Posterior cingulate gyrus (tissue), 11 donors: ENCODE measurements around the gene GDF10.
A peak's percentile ranks its signal among the peaks of the same experiment; 100 is the strongest.

Experiments used
- DNase-seq, 10 donors: peaks; one replicate each; pipeline versions ENCODE4 v3.0.0 to v3.0.0-alpha.2; 2020 to 2021; ENCODE audit warnings: mixed read lengths in 3 of 10
- intact Hi-C: fragments of 100-400 bp; cut with DNase I; formaldehyde crosslinking; loops from one replicate; pipeline ENCODE4 v1.15.1; 2023

GDF10 gene

DNA sequence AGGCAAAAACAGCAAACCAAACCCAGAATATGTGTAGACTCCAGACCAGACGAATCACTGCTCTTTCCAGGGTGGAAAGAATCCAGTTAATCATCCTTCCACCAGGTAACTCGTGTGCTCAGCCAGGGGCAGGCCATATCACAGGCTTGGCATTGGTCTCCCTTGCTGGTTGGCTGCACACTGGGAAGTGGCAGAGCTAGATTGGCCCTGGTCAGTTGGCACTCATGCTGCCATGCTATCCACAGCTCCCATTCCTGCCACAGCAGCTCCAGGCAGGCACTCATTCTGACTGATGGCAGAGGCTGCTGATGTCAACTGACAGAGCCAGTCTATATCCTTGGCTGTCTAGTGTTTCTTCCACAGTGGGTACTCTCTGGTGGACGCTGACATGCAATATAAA lies 9.7 kb upstream of the GDF10 start:
- no peak for DNase-seq
- intact Hi-C loops = no loop called here

DNA sequence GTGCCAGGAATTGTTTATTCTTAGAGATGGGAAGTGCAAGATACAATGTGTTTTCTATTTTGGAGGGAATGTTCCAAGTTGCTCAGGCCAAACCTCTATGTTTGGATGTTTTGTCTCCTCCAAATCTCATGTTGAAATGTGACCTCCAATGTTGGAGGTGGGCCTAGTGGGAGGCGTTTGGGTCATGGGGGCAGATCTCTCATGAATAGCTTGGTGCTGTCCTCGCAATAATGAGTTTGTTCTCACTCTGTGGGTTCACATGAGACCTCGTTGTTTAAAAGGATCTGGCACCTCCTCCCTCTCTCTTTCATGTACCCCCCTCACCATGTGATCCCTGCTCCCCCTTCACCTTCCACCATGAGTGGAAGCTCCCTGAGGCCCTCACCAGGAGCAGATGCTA lies 8.3 kb upstream of the GDF10 start:
- peak in 1 of 10 donors; percentile 16 for DNase-seq
- intact Hi-C loops = no loop called here

DNA sequence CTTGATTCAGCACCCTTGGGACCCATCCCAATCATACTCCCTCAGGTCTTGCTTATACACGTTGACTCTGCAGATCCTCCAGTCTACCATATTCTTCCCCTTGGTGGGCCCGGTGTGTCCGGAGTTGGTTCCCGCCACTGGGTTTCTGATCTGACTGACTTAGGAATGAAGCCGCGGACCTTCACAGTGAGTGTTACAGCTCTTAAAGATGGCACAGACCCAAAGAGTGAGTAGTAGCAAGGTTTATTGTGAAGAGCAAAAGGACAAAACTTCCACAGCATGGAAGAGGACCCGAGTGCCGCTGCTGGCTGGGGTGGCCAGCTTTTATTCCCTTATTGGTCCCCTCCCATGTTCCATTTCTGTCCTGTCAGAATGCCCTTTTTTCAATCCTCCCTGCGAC lies 5.9 kb upstream of the GDF10 start:
- DNase-seq = no peak
- intact Hi-C loops = no loop called here

DNA sequence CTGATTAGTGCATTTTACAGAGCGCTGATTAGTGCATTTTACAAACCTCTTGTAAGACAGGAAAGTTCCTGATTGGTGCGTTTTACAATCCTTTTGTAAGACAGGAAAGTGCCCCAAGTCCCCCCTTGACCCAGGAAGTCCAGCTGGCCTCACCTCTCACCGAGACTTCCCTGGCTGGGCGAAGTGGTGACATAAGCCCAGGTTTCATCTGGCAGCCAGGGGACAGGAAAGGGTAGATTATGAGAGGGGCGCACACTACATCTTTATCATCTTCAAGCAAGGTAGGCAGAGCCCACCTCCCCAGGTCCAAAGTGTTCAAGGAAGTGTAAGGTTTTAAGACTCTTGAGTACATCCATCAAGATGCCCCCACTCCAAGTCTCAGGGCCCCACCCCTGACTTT lies 5.5 kb upstream of the GDF10 start:
- peak in 1 of 10 donors; percentile 70 for DNase-seq
- intact Hi-C loops = no loop called here

DNA sequence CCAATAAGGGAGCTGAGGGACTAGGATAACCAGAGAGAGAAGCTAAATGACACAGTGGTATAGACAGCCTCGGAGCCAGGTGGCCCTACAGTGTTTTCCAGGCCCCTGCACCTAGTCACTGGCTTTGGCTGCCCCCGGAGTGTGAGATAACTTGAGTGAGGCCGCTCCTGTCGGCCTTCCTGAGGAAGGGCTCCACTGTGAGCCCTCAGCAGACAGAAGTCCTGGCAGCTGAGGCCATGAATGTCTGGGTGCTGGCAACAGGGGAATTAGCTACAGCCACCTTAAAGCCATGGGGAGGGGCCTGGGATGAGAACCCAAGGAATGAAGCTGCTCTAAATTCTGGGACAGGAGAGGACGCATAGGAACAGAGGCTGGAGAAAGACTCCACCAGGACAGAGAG lies 4.6 kb upstream of the GDF10 start:
- intact Hi-C loops = no loop called here
- DNase-seq = peak in 2 of 10 donors; percentile 37 to 47

DNA sequence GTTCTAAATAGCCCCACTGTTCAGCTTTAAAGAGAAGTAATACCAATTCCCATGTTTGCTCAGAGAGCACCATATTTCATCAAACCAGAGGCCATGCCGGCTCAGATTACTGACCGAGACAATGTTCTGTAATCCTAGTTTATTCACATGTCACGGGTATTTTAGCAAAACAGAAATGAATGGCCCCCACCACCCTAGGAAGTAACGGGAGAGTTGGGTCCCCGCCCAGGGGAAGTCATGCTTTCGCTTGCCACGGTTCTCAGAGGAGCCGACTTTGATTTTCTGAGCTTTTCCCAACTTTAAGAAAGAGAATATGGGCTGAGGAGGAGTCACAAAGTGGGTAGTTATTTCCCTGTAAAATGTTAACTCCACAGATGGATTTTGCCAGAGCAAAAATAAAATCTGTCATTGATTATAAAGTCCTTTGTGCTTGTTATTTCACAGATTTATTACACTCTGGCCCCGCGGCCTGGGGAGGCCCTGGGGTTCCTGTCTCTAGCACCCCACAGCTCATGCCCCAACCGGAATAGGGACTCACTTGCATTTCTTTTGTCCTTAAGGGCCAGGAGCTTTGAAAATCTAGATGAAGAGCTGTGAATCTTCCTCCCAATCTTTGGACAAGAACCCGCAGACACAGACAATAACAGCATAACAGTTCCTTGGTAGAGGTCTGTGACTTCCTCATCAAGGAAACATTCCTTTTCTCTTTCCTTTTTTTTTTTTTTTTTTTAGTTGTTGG lies 3.7 kb upstream of the GDF10 start:
- DNase-seq = peak in 2 of 10 donors; percentile 41 to 52
- intact Hi-C loops = no loop called here

DNA sequence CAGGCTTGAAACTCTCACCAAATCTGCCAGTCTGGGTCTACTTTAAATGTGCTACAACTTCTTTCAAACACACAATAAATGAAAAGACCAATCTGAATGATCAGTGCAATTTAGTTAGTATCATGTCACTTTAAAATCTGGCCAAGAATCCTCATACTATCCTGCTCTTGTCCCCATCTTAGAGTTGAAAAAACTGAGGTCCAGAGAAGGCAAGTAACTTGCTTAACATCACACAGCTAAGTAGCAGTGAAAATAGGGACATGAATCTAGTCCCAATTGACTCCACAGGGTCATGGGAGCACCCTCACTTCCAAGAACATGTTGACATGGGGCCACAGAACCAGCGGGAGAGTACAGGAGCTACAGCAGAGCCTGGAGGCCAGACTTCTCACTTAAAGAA lies 3.1 kb upstream of the GDF10 start:
- DNase-seq = peak in 1 of 10 donors; percentile 25

DNA sequence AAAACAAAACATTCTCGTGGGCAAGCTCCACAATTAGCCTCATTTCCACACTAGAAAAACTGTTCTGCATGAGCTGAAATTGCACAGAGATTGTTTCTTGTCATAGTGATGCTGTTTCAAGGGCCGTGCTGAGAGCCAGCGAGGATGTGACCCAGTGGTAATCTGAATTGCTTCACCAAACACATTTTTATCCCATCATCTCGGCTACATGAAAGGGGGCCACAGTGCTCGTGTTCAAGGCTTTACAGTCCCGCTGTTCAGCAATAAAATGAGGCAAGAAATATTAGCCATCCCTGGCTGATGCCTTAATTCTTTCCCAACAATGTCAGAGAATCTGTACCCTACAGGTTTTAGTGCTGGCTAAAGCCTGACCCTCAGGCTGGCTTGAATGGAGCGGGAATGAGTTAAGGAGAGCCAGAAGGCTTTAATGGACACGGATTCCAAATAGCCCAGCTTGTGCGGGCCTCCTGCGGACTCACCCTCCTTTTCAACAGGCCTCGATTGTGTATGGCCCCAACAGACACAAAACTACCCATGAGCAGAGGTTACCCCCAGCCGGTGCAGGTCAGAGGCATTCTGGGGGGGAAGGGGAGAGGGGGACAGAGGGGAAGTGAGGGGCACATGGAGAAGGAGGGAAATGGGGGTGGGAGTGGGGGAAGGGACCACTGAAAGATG lies 2.0 kb upstream of the GDF10 start:
- intact Hi-C loops = no loop called here
- peak in 3 of 10 donors; percentile 32 to 47 (median 35) for DNase-seq

More for the DNA sequence above, 3.1 kb upstream of the GDF10 start:
- intact Hi-C loops = no loop called here

DNA sequence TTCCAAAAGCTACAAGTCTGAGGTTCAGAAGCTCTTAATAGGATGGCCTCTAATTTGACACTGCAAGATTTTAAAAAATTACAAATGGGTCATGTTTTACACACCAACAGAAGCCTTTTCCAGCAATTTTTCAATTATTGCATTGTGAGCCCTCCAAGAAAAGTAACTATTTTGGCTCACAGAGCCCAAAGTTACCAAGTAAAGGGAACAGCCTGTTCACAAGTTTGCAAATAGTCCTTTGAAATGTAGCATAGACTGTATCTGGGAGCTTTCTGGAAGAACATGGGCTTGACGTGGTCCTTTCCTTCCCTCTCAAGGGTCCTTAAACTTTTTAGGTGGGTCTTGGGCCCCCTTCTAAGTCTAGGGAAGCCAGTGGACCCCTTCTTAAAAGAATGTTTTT lies 1.3 kb upstream of the GDF10 start:
- intact Hi-C loops = no loop called here
- DNase-seq = no peak

DNA sequence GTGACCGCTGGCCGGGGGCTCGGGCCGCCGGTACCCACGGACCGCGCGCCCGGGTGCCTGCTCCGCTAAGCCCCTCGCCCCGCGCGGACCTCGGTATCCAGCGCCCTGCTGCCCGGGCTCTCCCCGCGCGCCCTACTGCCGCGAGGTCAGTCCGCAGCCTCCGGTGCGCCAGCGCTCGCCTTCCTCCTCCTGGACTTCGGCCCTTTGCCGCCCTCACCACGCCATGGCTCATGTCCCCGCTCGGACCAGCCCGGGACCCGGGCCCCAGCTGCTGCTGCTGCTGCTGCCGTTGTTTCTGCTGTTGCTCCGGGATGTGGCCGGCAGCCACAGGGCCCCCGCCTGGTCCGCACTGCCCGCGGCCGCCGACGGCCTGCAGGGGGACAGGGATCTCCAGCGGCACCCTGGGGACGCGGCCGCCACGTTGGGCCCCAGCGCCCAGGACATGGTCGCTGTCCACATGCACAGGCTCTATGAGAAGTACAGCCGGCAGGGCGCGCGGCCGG lies 483 bp downstream of the GDF10 start:
- intact Hi-C loops = no loop called here
- DNase-seq = peak in 2 of 10 donors; percentile 75 to 83

DNA sequence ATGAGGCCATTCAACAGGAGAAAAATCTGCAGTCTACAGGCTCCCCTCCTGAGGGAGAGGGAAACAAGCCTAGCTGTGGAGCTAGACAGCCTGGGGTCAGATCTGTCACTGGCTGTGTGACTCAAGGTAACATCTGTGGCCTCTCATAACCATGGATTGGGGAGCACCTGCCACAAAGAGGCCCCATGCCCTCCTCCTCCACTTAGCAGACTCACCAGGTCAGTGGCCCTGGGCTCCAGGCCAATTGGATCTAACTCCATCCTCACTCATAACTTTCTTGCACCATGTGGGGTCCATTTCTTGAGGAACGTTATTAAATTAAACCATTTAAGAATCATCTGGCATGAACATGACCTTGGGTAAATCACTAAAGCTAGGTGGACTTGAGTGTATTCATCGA lies 1.8 kb downstream of the GDF10 start:
- intact Hi-C loops = no loop called here
- DNase-seq = peak in 2 of 10 donors; percentile 39 to 59

DNA sequence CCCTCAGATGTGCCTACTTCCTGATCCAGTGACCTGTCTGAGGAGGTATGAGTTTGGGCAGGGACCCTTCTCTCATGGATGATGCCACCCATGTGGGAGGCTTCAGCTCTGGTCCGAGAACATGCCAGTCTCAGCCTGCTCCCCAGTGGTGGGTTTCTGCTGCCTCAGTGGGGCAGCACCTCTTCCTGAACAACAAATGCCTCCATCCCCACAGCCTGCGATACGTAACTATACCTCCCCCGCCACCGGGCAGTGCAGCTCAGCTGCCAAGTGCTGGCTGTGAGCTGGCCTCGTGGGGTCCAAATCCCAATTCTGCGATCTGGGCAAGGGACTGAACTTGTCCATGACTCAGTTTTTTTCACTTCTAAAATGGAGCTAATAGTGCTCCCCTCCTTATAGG lies 3.1 kb downstream of the GDF10 start:
- intact Hi-C loops = no loop called here

DNA sequence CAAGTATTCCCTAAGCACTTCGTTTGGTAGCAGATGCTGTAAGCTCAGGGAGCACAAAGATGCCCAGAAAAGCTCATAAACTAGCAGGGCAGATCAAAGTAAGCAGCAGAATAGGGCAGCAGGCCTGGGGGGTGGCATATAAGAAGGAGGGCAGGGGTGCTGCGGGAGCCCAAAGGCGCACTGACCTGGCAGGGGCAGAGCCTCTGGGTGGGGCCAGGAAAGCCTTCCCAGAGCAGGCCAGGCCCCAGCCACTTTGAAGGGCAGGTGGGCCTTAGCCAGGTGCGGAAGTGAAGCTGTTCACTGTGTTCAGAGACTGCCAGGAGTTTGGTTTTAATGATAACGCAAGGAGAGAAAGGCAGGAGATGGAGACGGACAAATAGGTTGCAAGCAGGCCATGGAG lies 3.9 kb downstream of the GDF10 start:
- intact Hi-C loops = no loop called here
- peak in 1 of 10 donors; percentile 7 for DNase-seq

More for the DNA sequence above, 3.1 kb downstream of the GDF10 start:
- DNase-seq = peak in 2 of 10 donors; percentile 57 to 73

DNA sequence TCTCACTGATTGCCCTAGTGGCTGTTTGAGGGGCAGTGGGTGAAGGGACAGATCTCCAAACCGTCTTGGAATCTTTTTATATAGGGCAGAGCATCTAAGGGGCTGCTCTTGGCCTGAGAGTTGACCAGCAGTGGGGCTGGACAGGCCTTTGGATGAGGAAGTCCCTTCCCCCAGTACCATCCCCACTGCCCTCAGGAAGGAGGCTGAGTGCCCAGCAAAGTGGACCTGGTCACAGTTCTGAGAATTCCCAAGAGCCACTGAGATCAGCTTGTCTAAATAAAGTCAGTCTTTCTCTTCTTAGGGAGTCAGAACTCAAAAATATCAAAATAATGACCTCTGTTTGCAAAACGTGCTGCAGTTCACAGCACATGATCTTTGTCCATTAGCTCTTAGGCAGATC lies 5.6 kb downstream of the GDF10 start:
- DNase-seq = peak in 1 of 10 donors; percentile 27
- intact Hi-C loops = no loop called here

DNA sequence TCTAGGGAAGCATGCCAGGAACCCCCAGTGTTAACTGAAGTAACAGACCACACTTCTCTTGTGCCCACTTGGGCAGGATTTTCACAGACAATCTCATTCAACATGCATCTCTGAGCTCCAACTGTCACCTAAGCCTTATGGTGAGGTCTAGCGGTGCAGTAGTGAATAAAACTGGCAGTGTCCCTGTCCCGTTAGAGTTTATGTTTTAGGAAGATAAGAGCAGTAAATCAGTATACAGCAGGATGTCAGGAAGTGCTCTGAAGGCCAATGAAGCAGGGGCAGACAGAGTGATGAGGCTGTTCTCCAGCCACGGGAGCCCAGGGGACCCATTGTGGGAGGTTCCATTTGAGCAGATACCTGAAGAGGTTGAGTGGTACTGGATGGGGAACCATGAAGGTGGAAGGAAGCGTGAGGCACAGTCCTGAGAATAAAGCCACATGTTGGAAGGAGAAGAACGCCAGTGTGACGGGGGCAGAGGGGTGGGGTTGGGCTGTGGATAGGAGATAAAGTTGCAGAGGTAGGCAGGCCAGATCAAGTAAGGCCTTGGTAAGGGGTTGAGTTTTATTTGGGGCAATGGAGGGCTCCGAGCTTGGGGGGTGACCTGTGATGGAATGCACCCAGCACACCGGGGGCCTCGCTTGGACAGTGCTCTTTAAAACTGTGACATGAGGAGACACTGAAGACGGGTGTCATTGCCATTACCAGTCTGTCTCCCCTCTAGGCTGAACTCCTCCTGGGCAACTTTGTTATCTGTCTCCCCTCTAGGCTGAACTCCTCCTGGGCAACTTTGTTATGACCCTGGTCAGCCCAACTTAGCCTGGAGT lies 6.6 kb downstream of the GDF10 start:
- peak in 2 of 10 donors; percentile 4 to 22 for DNase-seq
- intact Hi-C loops = no loop called here

DNA sequence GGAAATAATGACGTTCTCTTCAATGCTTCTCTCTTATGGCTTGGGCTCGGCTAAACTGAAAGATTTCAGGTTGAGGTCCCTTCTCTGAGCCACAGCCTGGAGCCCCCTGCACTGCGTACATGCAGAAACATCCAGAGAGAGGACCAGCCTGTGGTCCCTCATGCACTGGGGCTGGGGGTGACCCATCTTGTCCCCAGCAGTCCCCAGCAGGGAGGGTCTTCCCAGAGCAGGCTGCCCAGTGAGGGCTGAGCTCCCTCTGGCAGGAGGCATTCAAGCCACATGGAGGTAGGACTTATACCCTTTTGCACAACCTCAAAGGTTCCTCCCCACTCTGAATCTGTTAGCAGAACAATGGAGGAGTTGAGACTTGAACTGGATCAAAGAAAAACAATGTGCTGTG lies 7.4 kb downstream of the GDF10 start:
- peak in 3 of 10 donors; percentile 25 to 49 (median 46) for DNase-seq

DNA sequence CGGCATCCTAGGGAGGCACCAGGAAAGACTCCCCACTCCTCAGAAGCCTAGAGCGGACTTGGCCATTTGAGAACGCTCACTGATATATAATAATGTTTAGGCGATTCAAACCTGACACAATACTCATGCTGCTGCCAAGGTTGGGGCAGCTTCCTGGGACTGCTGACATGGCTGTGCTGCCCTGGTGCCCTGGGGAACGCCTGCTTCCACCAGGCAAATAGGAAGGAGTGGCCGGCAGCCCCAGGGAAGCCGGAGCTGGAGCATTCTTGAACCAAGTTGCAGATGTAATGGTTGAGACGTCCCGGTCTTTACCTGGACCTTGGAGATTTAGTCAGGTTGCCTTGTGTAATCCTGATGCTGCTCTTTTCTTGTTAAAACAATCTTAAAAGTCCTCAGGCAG lies 8.8 kb downstream of the GDF10 start:
- peak in 3 of 10 donors; percentile 25 to 66 (median 47) for DNase-seq
- intact Hi-C loops = no loop called here

More for the DNA sequence above, 7.4 kb downstream of the GDF10 start:
- intact Hi-C loops = no loop called here

DNA sequence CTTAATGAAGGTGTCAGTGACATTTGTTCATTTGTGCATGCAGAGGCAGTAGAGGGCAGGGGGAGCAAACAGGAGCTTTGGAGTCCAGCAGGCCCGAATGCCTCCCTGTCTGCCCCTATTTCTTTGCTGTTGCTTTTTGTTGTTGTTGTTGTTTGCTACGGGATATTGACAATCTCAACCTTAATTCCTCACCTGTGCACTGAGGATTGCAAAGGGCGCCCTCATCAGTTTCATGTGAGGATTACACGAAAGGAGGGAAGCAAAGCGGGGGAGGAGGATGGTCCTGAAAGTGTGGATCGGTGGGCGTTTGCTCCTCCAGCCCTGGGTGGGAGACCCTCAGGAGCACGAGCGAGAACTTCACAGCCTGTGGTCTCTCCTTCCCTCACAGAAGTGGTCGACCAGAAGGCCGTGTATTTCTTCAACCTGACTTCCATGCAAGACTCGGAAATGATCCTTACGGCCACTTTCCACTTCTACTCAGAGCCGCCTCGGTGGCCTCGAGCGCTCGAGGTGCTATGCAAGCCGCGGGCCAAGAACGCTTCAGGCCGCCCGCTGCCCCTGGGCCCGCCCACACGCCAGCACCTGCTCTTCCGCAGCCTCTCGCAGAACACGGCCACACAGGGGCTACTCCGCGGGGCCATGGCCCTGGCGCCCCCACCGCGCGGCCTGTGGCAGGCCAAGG lies 9.6 kb downstream of the GDF10 start:
- intact Hi-C loops = no loop called here
- peak in 2 of 10 donors; percentile 18 to 46 for DNase-seq

DNA sequence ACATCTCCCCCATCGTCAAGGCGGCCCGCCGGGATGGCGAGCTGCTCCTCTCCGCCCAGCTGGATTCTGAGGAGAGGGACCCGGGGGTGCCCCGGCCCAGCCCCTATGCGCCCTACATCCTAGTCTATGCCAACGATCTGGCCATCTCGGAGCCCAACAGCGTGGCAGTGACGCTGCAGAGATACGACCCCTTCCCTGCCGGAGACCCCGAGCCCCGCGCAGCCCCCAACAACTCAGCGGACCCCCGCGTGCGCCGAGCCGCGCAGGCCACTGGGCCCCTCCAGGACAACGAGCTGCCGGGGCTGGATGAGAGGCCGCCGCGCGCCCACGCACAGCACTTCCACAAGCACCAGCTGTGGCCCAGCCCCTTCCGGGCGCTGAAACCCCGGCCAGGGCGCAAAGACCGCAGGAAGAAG lies 10.1 kb downstream of the GDF10 start:
- intact Hi-C loops = no loop called here
- peak in 2 of 10 donors; percentile 72 to 79 for DNase-seq
